ENCODE results near the gene SEMA3D.

SEMA3D gene

DNA sequence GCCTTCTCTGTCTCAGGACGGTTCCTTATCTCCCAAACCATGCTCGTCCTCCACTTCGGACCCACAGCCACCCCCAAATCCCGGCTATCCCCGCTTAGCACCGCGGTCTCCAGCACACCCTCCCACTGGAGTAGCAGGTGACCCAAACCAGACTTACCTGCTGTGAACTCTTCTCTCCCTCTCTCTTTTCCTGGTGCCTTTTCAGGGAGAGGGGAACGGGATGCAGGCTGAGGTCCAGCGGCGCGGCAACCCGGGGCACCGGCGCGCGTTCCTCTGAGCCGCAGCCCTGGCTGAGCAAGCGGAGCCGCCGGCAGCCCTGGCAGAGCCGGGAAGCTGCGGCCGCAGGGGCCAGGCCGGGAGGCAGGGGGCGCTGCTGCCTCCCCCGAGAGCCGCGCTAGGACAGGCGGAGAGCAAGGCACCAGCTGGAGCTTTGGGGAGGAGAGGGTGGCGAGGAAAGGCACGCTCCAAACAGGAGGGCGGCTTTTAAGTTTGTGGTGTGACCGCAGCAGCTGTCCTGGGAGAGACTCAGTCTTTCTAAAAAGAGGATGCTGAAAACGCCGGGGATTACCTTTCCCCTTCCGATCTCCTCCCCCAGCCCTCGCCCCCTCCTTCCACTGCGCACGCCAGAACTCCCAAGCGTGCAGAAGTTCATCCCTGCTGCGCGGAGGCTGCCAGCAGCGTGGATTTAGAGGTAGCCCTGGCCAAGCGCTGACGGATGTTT, at the start of gene SEMA3D:
TSS of gene SEMA3D (minus strand) at position 536 of the 721 bp plus-strand sequence. CDS start 65,165 bp downstream, outside the sequence.
- Mint-ChIP-seq H3K4me3 (peak within 1 kb of the TSS; percentile 88 to 92 (median 90)), H3K4me1 (peaks cover 30% of the 10 kb centered on the region), H3K27me3 (ENCODE audit: low read depth) (peaks cover 27% of the 10 kb centered on the region), H3K27ac (peak within 1 kb of the TSS; percentile 79 to 92 (median 87)), H3K36me3 (ENCODE audit: low read depth) (peaks cover 19% of the 10 kb centered on the region), H3K9me3 (no peaks in the 10 kb centered on the region)
- TF ChIP-seq, protein P1, sequence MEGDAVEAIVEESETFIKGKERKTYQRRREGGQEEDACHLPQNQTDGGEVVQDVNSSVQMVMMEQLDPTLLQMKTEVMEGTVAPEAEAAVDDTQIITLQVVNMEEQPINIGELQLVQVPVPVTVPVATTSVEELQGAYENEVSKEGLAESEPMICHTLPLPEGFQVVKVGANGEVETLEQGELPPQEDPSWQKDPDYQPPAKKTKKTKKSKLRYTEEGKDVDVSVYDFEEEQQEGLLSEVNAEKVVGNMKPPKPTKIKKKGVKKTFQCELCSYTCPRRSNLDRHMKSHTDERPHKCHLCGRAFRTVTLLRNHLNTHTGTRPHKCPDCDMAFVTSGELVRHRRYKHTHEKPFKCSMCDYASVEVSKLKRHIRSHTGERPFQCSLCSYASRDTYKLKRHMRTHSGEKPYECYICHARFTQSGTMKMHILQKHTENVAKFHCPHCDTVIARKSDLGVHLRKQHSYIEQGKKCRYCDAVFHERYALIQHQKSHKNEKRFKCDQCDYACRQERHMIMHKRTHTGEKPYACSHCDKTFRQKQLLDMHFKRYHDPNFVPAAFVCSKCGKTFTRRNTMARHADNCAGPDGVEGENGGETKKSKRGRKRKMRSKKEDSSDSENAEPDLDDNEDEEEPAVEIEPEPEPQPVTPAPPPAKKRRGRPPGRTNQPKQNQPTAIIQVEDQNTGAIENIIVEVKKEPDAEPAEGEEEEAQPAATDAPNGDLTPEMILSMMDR (IDR thresholded peaks at IDR 0.05; ENCODE audit: unreplicated experiment in 3 of 3), result peak; percentile 91 to 95 (median 93)

DNA sequence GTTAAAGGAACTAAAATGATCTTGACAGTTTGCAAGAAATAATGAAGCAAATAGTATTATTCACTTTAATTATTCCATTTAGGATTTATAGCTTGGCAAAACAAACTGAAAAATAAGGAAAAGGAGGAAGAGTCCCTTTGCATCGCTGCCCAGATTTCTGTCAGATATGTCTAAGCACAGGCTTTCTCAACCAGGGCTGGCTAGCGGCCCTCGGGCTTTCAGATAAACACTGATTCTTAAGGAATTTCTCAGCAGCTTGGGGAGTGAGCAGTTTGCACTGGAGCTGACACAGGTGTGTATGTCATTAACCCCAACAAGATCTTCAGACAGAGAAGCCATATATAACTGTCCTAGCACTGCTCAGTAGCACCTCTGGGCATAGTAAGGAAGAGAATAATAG, 47.9 kb upstream of the SEMA3D start:
- Mint-ChIP-seq H3K9me3 (no peaks in the 10 kb centered on the region), H3K27me3 (ENCODE audit: low read depth) (no peaks in the 10 kb centered on the region), H3K27ac (no peak overlapping the region), H3K36me3 (ENCODE audit: low read depth) (no peaks in the 10 kb centered on the region), H3K4me1 (peaks cover 7% of the 10 kb centered on the region), H3K4me3 (no peak overlapping the region)
- TF ChIP-seq, protein P1 (IDR thresholded peaks at IDR 0.05; ENCODE audit: unreplicated experiment in 3 of 3), result no peak

DNA sequence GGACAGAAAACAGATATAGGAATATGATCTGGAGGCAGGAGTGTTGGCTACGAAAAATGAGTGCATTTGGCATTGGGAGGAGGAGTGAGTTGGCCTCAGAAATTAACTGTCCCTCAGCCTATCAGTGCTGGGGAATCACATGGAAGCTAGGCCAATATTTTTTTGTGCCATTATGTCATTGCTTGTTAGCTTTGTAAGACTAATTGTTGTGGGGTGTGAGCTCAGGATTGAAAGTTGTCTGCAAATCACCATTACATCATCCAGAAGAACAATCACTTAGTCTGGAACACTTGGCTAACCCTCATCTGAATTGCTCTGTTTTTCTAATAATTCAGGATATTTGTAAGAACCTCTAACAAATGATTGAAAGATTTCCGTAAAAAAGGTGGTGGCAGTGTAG, 45.2 kb upstream of the SEMA3D start:
- no peaks in the 10 kb centered on the region for H3K9me3 Mint-ChIP-seq
- H3K27ac Mint-ChIP-seq, result no peak overlapping the region
- peaks cover 7% of the 10 kb centered on the region for H3K4me1 Mint-ChIP-seq
- H3K36me3 Mint-ChIP-seq (ENCODE audit: low read depth), result no peaks in the 10 kb centered on the region
- TF ChIP-seq, protein P1 (IDR thresholded peaks at IDR 0.05; ENCODE audit: unreplicated experiment in 3 of 3), result no peak
- H3K4me3 Mint-ChIP-seq, result no peak overlapping the region
- H3K27me3 Mint-ChIP-seq (ENCODE audit: low read depth), result no peaks in the 10 kb centered on the region

DNA sequence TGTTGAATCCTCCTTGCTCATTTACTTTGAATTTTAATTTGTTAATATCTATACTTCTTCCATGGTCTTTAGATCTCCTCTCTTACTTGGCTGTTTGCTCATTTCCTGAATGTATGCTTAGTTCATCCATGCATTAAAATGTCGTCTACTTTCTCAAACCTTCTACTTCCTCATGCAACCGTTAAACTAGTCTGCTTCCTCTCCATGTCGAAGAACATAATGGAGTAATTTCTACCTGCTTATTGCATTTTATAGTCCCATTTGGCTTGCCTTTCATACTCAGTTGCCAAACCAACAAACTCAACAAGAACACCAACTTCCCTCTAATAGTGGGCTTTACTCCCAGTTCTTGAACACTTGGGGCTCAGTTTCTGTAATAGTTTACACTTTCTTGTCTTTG, 43.8 kb upstream of the SEMA3D start:
- no peaks in the 10 kb centered on the region for H3K9me3 Mint-ChIP-seq
- no peak overlapping the region for H3K4me3 Mint-ChIP-seq
- no peaks in the 10 kb centered on the region for H3K36me3 Mint-ChIP-seq (ENCODE audit: low read depth)
- H3K27ac Mint-ChIP-seq, result no peak overlapping the region
- TF ChIP-seq, protein P1 (IDR thresholded peaks at IDR 0.05; ENCODE audit: unreplicated experiment in 3 of 3), result no peak
- H3K27me3 Mint-ChIP-seq (ENCODE audit: low read depth), result no peaks in the 10 kb centered on the region
- peaks cover 7% of the 10 kb centered on the region for H3K4me1 Mint-ChIP-seq

DNA sequence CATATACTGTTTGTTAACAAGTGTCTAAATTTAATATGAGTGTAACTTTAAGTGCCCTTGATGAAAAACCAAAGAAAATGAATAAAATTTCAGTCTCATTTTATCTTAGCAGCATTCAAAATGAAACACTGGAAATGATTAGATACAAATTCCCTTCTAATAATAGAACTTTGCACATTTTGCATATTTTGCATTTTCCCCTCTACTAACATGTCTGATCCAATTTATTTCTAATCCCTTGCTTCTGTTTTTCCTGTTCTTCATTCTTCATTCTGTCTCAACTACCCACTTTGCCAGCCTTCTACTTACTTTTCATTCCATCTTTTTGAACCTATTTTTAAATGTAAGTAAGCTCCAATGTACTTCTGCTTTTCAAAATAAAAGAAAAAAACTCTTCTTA, 42.7 kb upstream of the SEMA3D start:
- TF ChIP-seq, protein P1 (IDR thresholded peaks at IDR 0.05; ENCODE audit: unreplicated experiment in 3 of 3), result no peak
- Mint-ChIP-seq H3K9me3 (no peaks in the 10 kb centered on the region), H3K4me3 (no peak overlapping the region), H3K36me3 (ENCODE audit: low read depth) (no peaks in the 10 kb centered on the region), H3K4me1 (peaks cover 6% of the 10 kb centered on the region), H3K27me3 (ENCODE audit: low read depth) (no peaks in the 10 kb centered on the region), H3K27ac (no peak overlapping the region)

All from nephron (organoid).